ENCODE results near the gene PER3.

GRCh38 chr1:7785108-7785507 is 1.0 kb downstream of the PER3 start:
- TF ChIP-seq CTCF (conservative IDR thresholded peaks at IDR 0.05 in 1 of 2, IDR thresholded peaks at IDR 0.05 in 1 of 2; ENCODE audit: low read depth in 1 of 2, low read length in 2 of 2) (no peak), EZH2 (IDR thresholded peaks at IDR 0.05; ENCODE audit: low read length, missing control alignments) (no peak)

Data from fibroblast of lung (primary cell).